KOPT-K1 (cell line): ENCODE measurements around the gene STX11.

Experiments
- H3K27ac ChIP-seq: fragments of 200-600 bp; sonication (generic); 2 replicates; pipeline ENCODE4 v1.5.1; 2016; ENCODE audit warnings: antibody characterized with exemption, mild to moderate bottlenecking, low read depth, low read length; ENCODE audit not compliant: poor library complexity, severe bottlenecking
- H3K36me3 ChIP-seq: fragments of 200-600 bp; sonication (generic); 2 replicates; pipeline ENCODE4 v1.5.1; 2017; ENCODE audit warnings: antibody characterized with exemption, mild to moderate bottlenecking, low read length, moderate library complexity; ENCODE audit not compliant: insufficient read depth
- H3K9me3 ChIP-seq: fragments of 200-600 bp; sonication (generic); 2 replicates; pipeline ENCODE4 v1.5.1; 2017; ENCODE audit warnings: antibody characterized with exemption, low read length, mild to moderate bottlenecking; ENCODE audit not compliant: insufficient read depth, poor library complexity, severe bottlenecking

STX11 gene

GRCh38 chr6:144152334-144152900 is 2.1 kb downstream of the STX11 start:
- H3K27ac ChIP-seq: no peak overlapping the region
- H3K36me3 ChIP-seq: no peaks in the 10 kb centered on the region
- H3K9me3 ChIP-seq: no peaks in the 10 kb centered on the region

DNA sequence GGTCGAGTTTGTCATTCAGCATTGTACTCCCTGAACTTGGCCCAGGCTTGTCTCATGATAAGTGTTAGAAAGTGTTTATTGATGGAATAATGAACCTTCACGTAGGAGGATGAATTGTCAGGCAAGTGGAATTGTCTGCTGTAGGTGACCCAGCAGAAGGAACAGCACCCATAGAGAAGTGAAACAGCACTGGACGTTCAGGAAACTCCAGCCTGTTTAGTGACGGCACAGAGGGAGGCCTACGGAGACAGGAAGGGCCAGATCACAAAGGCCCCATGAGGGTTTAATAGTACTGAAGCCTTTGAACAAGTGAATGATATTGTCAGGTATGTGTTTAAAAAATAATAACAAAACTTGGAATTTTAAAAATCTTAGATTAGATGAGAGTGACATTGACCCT is 2.9 kb downstream of the STX11 start:
- no peaks in the 10 kb centered on the region for H3K36me3 ChIP-seq
- H3K9me3 ChIP-seq: no peaks in the 10 kb centered on the region
- no peak overlapping the region for H3K27ac ChIP-seq

DNA sequence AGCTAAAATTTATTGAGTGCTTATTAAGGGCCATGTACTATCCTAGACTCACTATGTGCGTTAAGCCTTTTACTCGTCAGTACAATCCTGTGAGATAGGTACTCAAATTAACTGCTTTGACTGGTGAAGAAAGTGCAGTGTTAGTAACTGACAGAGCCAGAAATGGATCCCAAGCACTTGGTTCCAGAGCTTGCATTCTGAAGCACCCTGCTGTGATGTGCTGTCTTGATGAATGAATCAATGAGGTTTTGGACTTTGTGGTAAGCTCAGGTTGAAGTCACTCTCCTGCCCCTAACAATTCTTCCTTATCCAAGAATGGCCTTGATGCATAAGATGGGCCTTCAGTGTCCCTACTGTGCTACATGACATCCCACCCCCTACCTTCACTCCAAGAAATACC is 3.7 kb downstream of the STX11 start:
- H3K36me3 ChIP-seq: no peaks in the 10 kb centered on the region
- no peaks in the 10 kb centered on the region for H3K9me3 ChIP-seq
- no peak overlapping the region for H3K27ac ChIP-seq

- H3K27ac ChIP-seq: no peak overlapping the region
- no peaks in the 10 kb centered on the region for H3K9me3 ChIP-seq
These were observed 5.2 kb downstream of the STX11 start for GRCh38 chr6:144155529-144155928.

DNA sequence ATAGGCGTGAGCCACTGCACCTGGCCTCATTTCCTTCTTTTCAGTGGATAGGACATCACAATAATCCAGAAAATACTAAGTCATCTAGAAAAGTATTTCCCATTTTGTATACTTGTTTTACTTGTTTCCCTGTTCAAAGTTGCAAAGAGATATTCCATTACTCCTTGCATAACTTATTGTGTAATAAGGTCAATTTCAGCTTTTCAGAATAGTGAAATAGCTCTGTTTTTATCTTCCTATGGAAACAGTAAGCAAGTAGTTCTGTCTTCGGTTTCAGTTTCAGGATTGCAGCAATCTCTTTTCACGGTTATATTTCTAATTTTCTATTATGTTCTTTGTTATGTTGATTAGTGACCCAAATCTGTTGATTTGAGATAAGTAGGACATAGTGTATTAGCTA is 6.0 kb downstream of the STX11 start:
- Histone ChIP-seq H3K9me3 (no peaks in the 10 kb centered on the region), H3K36me3 (no peaks in the 10 kb centered on the region), H3K27ac (no peak overlapping the region)

More at GRCh38 chr6:144155529-144155928, 5.2 kb downstream of the STX11 start:
- H3K36me3 ChIP-seq: no peaks in the 10 kb centered on the region

- no peak overlapping the region for H3K27ac ChIP-seq
- H3K36me3 ChIP-seq: no peaks in the 10 kb centered on the region
- H3K9me3 ChIP-seq: no peaks in the 10 kb centered on the region
These were observed 6.7 kb downstream of the STX11 start for GRCh38 chr6:144156991-144157390.

- no peaks in the 10 kb centered on the region for H3K9me3 ChIP-seq
- no peaks in the 10 kb centered on the region for H3K36me3 ChIP-seq
- H3K27ac ChIP-seq: no peak overlapping the region
These were observed 7.8 kb downstream of the STX11 start for GRCh38 chr6:144158133-144158532.

- no peaks in the 10 kb centered on the region for H3K36me3 ChIP-seq
- H3K27ac ChIP-seq: no peak overlapping the region
- no peaks in the 10 kb centered on the region for H3K9me3 ChIP-seq
These were observed 8.9 kb downstream of the STX11 start for GRCh38 chr6:144159223-144159622.

GRCh38 chr6:144159742-144160141 is 9.4 kb downstream of the STX11 start:
- H3K36me3 ChIP-seq: no peaks in the 10 kb centered on the region
- no peaks in the 10 kb centered on the region for H3K9me3 ChIP-seq
- no peak overlapping the region for H3K27ac ChIP-seq

GRCh38 chr6:144160431-144161005 is 10.2 kb downstream of the STX11 start:
- H3K36me3 ChIP-seq: no peaks in the 10 kb centered on the region
- H3K27ac ChIP-seq: no peak overlapping the region
- H3K9me3 ChIP-seq: no peaks in the 10 kb centered on the region

- no peaks in the 10 kb centered on the region for H3K9me3 ChIP-seq
These were observed 11.7 kb downstream of the STX11 start for GRCh38 chr6:144161975-144162374.

DNA sequence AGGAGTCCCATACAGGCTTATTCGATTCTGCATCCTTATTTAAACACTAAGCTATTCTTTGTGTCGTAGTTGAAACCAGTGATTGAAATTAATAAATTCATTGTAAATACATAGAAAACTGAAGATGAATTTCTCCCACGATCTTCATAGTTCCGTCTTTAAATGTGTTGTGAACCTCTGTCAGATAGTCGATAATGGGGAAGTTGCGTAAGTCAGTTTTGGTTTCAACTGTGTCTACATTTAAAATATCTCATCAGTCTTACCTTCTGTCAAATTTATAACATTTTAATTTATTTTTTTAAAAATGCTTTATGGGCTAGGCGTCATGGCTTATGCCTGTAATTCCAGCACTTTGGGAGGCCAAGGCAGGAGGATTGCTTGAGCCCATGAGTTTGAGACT is 12.7 kb downstream of the STX11 start:
- Histone ChIP-seq H3K27ac (no peak overlapping the region), H3K9me3 (no peaks in the 10 kb centered on the region), H3K36me3 (no peaks in the 10 kb centered on the region)

More at GRCh38 chr6:144161975-144162374, 11.7 kb downstream of the STX11 start:
- H3K27ac ChIP-seq: no peak overlapping the region
- no peaks in the 10 kb centered on the region for H3K36me3 ChIP-seq

- Histone ChIP-seq H3K27ac (no peak overlapping the region), H3K9me3 (no peaks in the 10 kb centered on the region), H3K36me3 (no peaks in the 10 kb centered on the region)
These were observed 15.5 kb downstream of the STX11 start for GRCh38 chr6:144165784-144166183.

DNA sequence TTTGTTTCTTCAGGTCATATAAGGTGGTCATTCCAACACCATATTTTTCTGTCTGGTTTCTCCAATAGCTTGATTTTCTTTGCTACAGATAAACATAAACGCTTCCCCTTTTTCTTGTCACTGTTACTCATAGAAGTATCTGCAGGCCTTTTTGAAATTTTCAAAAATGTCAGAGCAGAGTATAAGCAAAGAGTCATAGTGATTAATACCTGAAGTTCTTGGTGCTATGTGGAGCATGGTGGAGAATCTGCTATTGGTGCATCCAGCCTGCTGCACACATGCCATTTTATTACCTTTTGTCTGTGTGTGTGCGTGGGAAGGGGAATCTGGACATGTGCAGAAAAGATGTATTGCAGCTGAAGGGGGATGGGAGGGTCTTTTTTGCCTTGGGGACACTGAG is 19.7 kb downstream of the STX11 start:
- no peaks in the 10 kb centered on the region for H3K9me3 ChIP-seq

GRCh38 chr6:144171406-144171805 is 21.1 kb downstream of the STX11 start:
- H3K27ac ChIP-seq: no peak overlapping the region
- no peaks in the 10 kb centered on the region for H3K36me3 ChIP-seq
- no peaks in the 10 kb centered on the region for H3K9me3 ChIP-seq

More for the DNA sequence above, 19.7 kb downstream of the STX11 start:
- Histone ChIP-seq H3K27ac (no peak overlapping the region), H3K36me3 (no peaks in the 10 kb centered on the region)

GRCh38 chr6:144174006-144174405 is 23.7 kb downstream of the STX11 start:
- no peaks in the 10 kb centered on the region for H3K9me3 ChIP-seq
- no peak overlapping the region for H3K27ac ChIP-seq
- H3K36me3 ChIP-seq: no peaks in the 10 kb centered on the region
